ENCODE data around the gene TGFBR2. TPM values are rescaled to one million over a fixed set of nuclear protein-coding genes. Genes with fewer than 3 reads are reported as not detected.

TGFBR2 gene
- total RNA-seq, 1 experiment from 2014 or later = 22.5 TPM

DNA sequence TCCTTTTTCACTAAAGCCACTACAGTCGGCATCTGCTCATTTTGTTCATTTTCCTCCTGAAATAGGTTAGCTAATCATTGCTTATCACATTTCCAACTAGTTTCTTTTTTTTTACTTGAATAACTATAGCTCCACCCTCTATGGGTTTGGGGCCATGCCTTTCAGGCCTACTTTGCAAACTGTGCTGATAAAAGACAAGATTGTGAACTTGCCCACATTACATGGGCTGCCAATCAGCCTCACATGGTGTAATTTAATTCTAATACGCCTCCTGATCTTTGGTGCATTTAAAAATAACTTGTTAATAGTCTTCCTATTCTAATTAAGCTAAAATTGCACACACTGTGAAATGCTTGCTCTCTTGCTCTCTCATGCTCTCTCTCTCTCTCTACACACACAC is 90.5 kb downstream of the TGFBR2 start (continued):
- TF ChIP-seq EZH2phosphoT487 (IDR thresholded peaks at IDR 0.05; ENCODE audit: borderline replicate concordance) = no peak
- no peak for TF ChIP-seq SRF (IDR thresholded peaks at IDR 0.05; ENCODE audit: low read depth)
- no peak for TF ChIP-seq SIN3A (IDR thresholded peaks at IDR 0.05; ENCODE audit: low read depth)
- no peak for TF ChIP-seq ZFX (IDR thresholded peaks at IDR 0.05)
- no peak for TF ChIP-seq CEBPB (IDR thresholded peaks at IDR 0.05; ENCODE audit: low read depth)
- TF ChIP-seq RAD21 (IDR thresholded peaks at IDR 0.05; ENCODE audit: low read depth) = no peak
- TF ChIP-seq, protein P1, sequence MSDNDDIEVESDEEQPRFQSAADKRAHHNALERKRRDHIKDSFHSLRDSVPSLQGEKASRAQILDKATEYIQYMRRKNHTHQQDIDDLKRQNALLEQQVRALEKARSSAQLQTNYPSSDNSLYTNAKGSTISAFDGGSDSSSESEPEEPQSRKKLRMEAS (IDR thresholded peaks at IDR 0.05) = no peak
- TF ChIP-seq, protein P2, sequence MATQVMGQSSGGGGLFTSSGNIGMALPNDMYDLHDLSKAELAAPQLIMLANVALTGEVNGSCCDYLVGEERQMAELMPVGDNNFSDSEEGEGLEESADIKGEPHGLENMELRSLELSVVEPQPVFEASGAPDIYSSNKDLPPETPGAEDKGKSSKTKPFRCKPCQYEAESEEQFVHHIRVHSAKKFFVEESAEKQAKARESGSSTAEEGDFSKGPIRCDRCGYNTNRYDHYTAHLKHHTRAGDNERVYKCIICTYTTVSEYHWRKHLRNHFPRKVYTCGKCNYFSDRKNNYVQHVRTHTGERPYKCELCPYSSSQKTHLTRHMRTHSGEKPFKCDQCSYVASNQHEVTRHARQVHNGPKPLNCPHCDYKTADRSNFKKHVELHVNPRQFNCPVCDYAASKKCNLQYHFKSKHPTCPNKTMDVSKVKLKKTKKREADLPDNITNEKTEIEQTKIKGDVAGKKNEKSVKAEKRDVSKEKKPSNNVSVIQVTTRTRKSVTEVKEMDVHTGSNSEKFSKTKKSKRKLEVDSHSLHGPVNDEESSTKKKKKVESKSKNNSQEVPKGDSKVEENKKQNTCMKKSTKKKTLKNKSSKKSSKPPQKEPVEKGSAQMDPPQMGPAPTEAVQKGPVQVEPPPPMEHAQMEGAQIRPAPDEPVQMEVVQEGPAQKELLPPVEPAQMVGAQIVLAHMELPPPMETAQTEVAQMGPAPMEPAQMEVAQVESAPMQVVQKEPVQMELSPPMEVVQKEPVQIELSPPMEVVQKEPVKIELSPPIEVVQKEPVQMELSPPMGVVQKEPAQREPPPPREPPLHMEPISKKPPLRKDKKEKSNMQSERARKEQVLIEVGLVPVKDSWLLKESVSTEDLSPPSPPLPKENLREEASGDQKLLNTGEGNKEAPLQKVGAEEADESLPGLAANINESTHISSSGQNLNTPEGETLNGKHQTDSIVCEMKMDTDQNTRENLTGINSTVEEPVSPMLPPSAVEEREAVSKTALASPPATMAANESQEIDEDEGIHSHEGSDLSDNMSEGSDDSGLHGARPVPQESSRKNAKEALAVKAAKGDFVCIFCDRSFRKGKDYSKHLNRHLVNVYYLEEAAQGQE (IDR thresholded peaks at IDR 0.05; ENCODE audit: low read depth) = no peak
- TF ChIP-seq ELF1 (IDR thresholded peaks at IDR 0.05; ENCODE audit: borderline replicate concordance, low read depth) = no peak
- no peak for TF ChIP-seq YY1 (IDR thresholded peaks at IDR 0.05; ENCODE audit: extremely low read depth, insufficient replicate concordance, low read depth, low read length)

DNA sequence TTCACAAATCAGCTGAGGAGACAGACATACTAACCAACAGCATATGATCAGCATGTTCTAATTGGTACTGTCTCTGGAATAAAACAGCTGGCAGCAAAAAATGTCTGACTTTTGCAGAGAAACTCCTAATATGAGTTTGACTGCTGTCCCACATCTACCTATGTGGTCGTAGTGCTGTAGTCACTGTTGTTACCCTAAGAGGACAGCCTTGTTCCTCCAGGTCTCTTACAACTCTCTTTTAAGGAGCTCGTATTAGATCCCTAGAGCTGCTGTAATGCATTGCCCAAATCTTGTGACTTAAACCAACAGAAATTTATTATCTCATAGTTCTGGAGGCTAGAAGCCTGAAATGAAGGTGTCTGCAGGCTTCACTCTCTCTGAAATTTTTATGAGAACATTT is 92.1 kb downstream of the TGFBR2 start:
- CTCF ChIA-PET = no interaction called here
- Histone ChIP-seq H3K9me2 (ENCODE audit: insufficient read depth) (no peaks in the 10 kb centered on the region), H3K4me1 (ENCODE audit: control insufficient read depth in 1 of 2, insufficient read depth in 2 of 2, low read length in 2 of 2) (no peaks in the 10 kb centered on the region; a peak in 1 of 4 replicates), H3K79me2 (ENCODE audit: insufficient read depth, low read length) (peaks cover 10% of the 10 kb centered on the region; the same call in 1 of the 2 replicates), H3K36me3 (ENCODE audit: control insufficient read depth in 1 of 2, insufficient read depth in 2 of 2, low read length in 2 of 2) (peaks cover 14 to 23% of the 10 kb centered on the region in 2 experiments), H3K4me3 (replicated peaks in 1 of 2; ENCODE audit: low read depth in 1 of 2, low read length in 2 of 2) (no peak overlapping the region), H3K27ac (ENCODE audit: low read depth, low read length) (no peak overlapping the region), H3K9ac (ENCODE audit: low read length) (no peak overlapping the region), H3K27me3 (ENCODE audit: insufficient read depth, low read length) (no peaks in the 10 kb centered on the region), H4K20me1 (ENCODE audit: insufficient read depth) (no peaks in the 10 kb centered on the region; the same call in 1 of the 2 replicates), H2AFZ (ENCODE audit: low read depth, low read length, poor library complexity, severe bottlenecking) (no peak overlapping the region), H3K9me3 (ENCODE audit: control insufficient read depth in 1 of 2, insufficient read depth in 1 of 2, low read depth in 1 of 2, low read length in 2 of 2) (no peaks in the 10 kb centered on the region), H3K4me2 (ENCODE audit: low read length) (no peak overlapping the region)
- ATAC-seq (no peak), DNase-seq (ENCODE audit: low read depth, low spot score) (no peak)
- intact Hi-C loops (cut with micrococcal nuclease) = no loop called here
- RAD21 ChIA-PET (ENCODE audit: low non-redundant PET in 1 of 2, low total read pairs in 2 of 2, uncharacterized antibody in 2 of 2, unreplicated experiment in 2 of 2) = no interaction called here
- no TSS peak for BruUV-seq (replicated peaks)
- POLR2A ChIA-PET = no interaction called here
- TF ChIP-seq POLR2A (IDR thresholded peaks at IDR 0.05; ENCODE audit: borderline replicate concordance, extremely low read depth, insufficient read depth, insufficient read length) = no peak
- no peak for TF ChIP-seq CBX3 (IDR thresholded peaks at IDR 0.05; ENCODE audit: low read depth)
- TF ChIP-seq ELF1 (IDR thresholded peaks at IDR 0.05; ENCODE audit: borderline replicate concordance, low read depth) = no peak
- no peak for TF ChIP-seq YY1 (IDR thresholded peaks at IDR 0.05; ENCODE audit: extremely low read depth, insufficient replicate concordance, low read depth, low read length)
- TF ChIP-seq, protein P2 (IDR thresholded peaks at IDR 0.05; ENCODE audit: low read depth) = no peak
- TF ChIP-seq SP1 (IDR thresholded peaks at IDR 0.05; ENCODE audit: low read depth) = no peak
- TF ChIP-seq ZFX (IDR thresholded peaks at IDR 0.05) = no peak
- no peak for TF ChIP-seq JUND (IDR thresholded peaks at IDR 0.05)
- TF ChIP-seq, protein P3, sequence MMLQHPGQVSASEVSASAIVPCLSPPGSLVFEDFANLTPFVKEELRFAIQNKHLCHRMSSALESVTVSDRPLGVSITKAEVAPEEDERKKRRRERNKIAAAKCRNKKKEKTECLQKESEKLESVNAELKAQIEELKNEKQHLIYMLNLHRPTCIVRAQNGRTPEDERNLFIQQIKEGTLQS (IDR thresholded peaks at IDR 0.05) = no peak
- TF ChIP-seq, protein P1 (IDR thresholded peaks at IDR 0.05) = no peak
- TF ChIP-seq SIN3A (IDR thresholded peaks at IDR 0.05; ENCODE audit: low read depth) = no peak
- no peak for TF ChIP-seq ZNF274 (IDR thresholded peaks at IDR 0.05; ENCODE audit: low read depth, low read length)
- TF ChIP-seq SRF (IDR thresholded peaks at IDR 0.05; ENCODE audit: low read depth) = no peak
- TF ChIP-seq CEBPB (IDR thresholded peaks at IDR 0.05; ENCODE audit: low read depth) = no peak
- TF ChIP-seq TCF7L2 (IDR thresholded peaks at IDR 0.05; ENCODE audit: borderline replicate concordance, extremely low read depth, insufficient read depth, insufficient read length) = no peak
- TF ChIP-seq EZH2 (IDR thresholded peaks at IDR 0.05) = no peak
